K562 (cell line): ENCODE results near the gene RMND5B. TPM values are rescaled to one million over a fixed set of nuclear protein-coding genes. Genes with fewer than 3 reads are reported as not detected.

ENCODE experiments used
- ATAC-seq: fragments of 200-7000 bp; cut with Tn5 transposase; 3 replicates; pipeline ENCODE4 v1.9.1; 2020; ENCODE audit warnings: moderate library complexity
- BruUV-seq: library from RNA; stranded (reverse); fragments of 400-500 nt; replicated peaks from 2 replicates; lab custom pipeline; 2021; lab: Mats Ljungman, UMichigan
- CTCF ChIA-PET: fragments of 300-600 bp; formaldehyde crosslinking; extraction: SDS; loops from one replicate; lab custom pipeline; 2021; ENCODE audit warnings: low intra/inter-chr PET ratio; lab: Yijun Ruan, JAX
- POLR2A ChIA-PET: fragments of 300-600, 350-650 bp; sonication (Branson Sonifier 250); formaldehyde crosslinking; extraction: SDS; loops from one replicate; lab custom pipeline; 2021; ENCODE audit warnings: antibody characterized with exemption, inconsistent platforms; lab: Yijun Ruan, JAX
- DNase-seq, 4 experiments: peaks; one replicate each; pipeline versions ENCODE4 v3.0.0 to v3.0.0-alpha.2; 2011 to 2018; ENCODE audit warnings: low spot score in 3 of 4, mixed read lengths in 3 of 4; ENCODE audit errors: extremely low read depth in 1 of 4
- FAIRE-seq: peaks from 2 replicates; lab custom pipeline; 2011; peaks lifted over from hg19 to GRCh38; lab: Jason Lieb, UNC
- H2AFZ ChIP-seq: 2 replicates; pipeline ENCODE4 v1.6.0; 2011; ENCODE audit warnings: low read depth, low read length, control low read depth, inconsistent platforms
- H3K27ac ChIP-seq: fragments of 200-600 bp; 3 replicates; pipeline ENCODE4 v1.8.0; 2011; ENCODE audit warnings: low read depth, mild to moderate bottlenecking, control low read depth, inconsistent platforms, low read length, moderate library complexity, mixed read lengths; ENCODE audit errors: extremely low read depth
- H3K27me3 ChIP-seq, 2 experiments: fragments of 300-600 bp in 1 of 2; 2 replicates in 1 of 2; 3 replicates in 1 of 2; pipeline versions ENCODE4 v1.6.0 to v1.8.0; 2011; ENCODE audit warnings: inconsistent platforms in 2 of 2, low read length in 2 of 2, mild to moderate bottlenecking in 1 of 2, mixed read lengths in 1 of 2, moderate library complexity in 1 of 2; ENCODE audit not compliant: control insufficient read depth in 2 of 2, insufficient read depth in 2 of 2
- H3K36me3 ChIP-seq: fragments of 300-600 bp; 3 replicates; pipeline ENCODE4 v1.8.0; 2011; ENCODE audit warnings: mild to moderate bottlenecking, low read length, inconsistent platforms; ENCODE audit not compliant: control insufficient read depth, insufficient read depth
- H3K4me1 ChIP-seq, 2 experiments: fragments of 200-600 bp in 1 of 2; replicated peaks in 1 of 2; 2 replicates in 1 of 2; 3 replicates in 1 of 2; pipeline versions ENCODE4 v1.5.1 to v1.8.0; 2011; ENCODE audit warnings: inconsistent platforms in 2 of 2, low read length in 2 of 2, mild to moderate bottlenecking in 1 of 2, mixed read lengths in 1 of 2, moderate library complexity in 1 of 2; ENCODE audit not compliant: control insufficient read depth in 2 of 2, insufficient read depth in 2 of 2
- H3K4me2 ChIP-seq: 2 replicates; pipeline ENCODE4 v1.6.1; 2011; ENCODE audit warnings: low read length, control low read depth, inconsistent platforms, mixed read lengths; ENCODE audit not compliant: insufficient read depth
- H3K4me3 ChIP-seq: fragments of 200-600 bp; sonication (generic), shearing (Covaris generic); 2 replicates; pipeline ENCODE4 v1.5.1; 2016; ENCODE audit warnings: control low read depth, inconsistent platforms
- H3K79me2 ChIP-seq: fragments of 200-600 bp; 3 replicates; pipeline ENCODE4 v1.8.0; 2011; ENCODE audit warnings: low read length, inconsistent platforms; ENCODE audit not compliant: control insufficient read depth, insufficient read depth
- H3K9ac ChIP-seq, 2 experiments: 2 replicates each; pipeline versions ENCODE4 v1.6.0 to v1.6.1; 2011; ENCODE audit warnings: low read depth in 2 of 2, low read length in 2 of 2, control low read depth in 1 of 2, inconsistent platforms in 1 of 2, mild to moderate bottlenecking in 1 of 2, mixed read lengths in 1 of 2; ENCODE audit not compliant: insufficient read depth in 1 of 2
- H3K9me1 ChIP-seq: one replicate; pipeline ENCODE4 v1.6.0; 2011; ENCODE audit warnings: inconsistent platforms, mild to moderate bottlenecking, low read length, moderate library complexity; ENCODE audit not compliant: control insufficient read depth, insufficient read depth
- H3K9me3 ChIP-seq: replicated peaks from 2 replicates; pipeline ENCODE4 v1.5.1; 2011; ENCODE audit warnings: low read depth, low read length, inconsistent platforms; ENCODE audit not compliant: control insufficient read depth, insufficient read depth
- H4K20me1 ChIP-seq: replicated peaks from 2 replicates; pipeline ENCODE4 v1.6.1; 2011; ENCODE audit warnings: low read length, inconsistent platforms, mixed read lengths; ENCODE audit not compliant: control insufficient read depth, insufficient read depth
- DDX20 ChIP-seq: fragments of 450-650 bp; IDR thresholded peaks from 2 replicates; pipeline ENCODE4 v1.6.1; 2016; ENCODE audit warnings: missing genetic modification characterization, low read depth, mild to moderate bottlenecking, missing compliant biosample characterization, moderate library complexity
- FOXK1 ChIP-seq: sonication (generic); formaldehyde crosslinking; IDR thresholded peaks from 2 replicates; pipeline ENCODE4 v1.8.0; 2022; ENCODE audit warnings: missing genetic modification reagents, mild to moderate bottlenecking, borderline replicate concordance
- POLR2G ChIP-seq: fragments of 200-400 bp; formaldehyde crosslinking; IDR thresholded peaks from 2 replicates; pipeline ENCODE4 v1.6.1; 2017; ENCODE audit warnings: low read depth, mild to moderate bottlenecking, antibody characterized with exemption, low read length, moderate library complexity
- RBM15 ChIP-seq: fragments of 200-400 bp; formaldehyde crosslinking; IDR thresholded peaks from 2 replicates; pipeline ENCODE4 v1.6.1; 2018; ENCODE audit warnings: mild to moderate bottlenecking, low read length, moderate library complexity; ENCODE audit not compliant: insufficient read depth
- ZNF512 ChIP-seq: IDR thresholded peaks from 2 replicates; pipeline ENCODE4 v1.6.1; 2016; ENCODE audit warnings: missing genetic modification characterization, missing compliant biosample characterization
- WGBS: fragments of 100-300 bp; shearing (Covaris generic); methylation state at CpG from one replicate; pipeline ENCODE4 v1.1.6; 2016; ENCODE audit warnings: low coverage, mixed read lengths; ENCODE audit not compliant: insufficient coverage; ENCODE audit errors: missing lambda C conversion rate; 5-methylcytosine and 5-hydroxymethylcytosine counted together
- in situ Hi-C: fragments of 300-500 bp; cut with MboI; formaldehyde crosslinking; loops from 4 replicates; pipeline ENCODE4 v1.15.0; 2018; ENCODE audit warnings: inconsistent platforms, mixed read lengths
- intact Hi-C: fragments of 100-400 bp; cut with micrococcal nuclease; formaldehyde crosslinking; loops from 2 replicates; pipeline ENCODE4 v1.14.2; 2022
- polyA plus RNA-seq, 8 experiments: library from polyadenylated mRNA; depleted of rRNA in 4 of 8; stranded (reverse) in 5 of 8; unstranded in 3 of 8; fragments of >200 nt; fragmentation: Nextera tagmentation in 2 of 8; fragmentation: Illumina TruSeq in 1 of 8; extraction: Ambion mirVana in 2 of 8; extraction: Trizol in 1 of 8; gene quantifications; 2 replicates each; pipeline versions ENCODE4 v1.2.1 to v1.2.3, GENCODE V29; 2011 to 2014; ENCODE audit warnings: inconsistent platforms in 1 of 8, missing spikeins in 1 of 8
- total RNA-seq, 7 experiments: library from RNA; depleted of rRNA in 6 of 7; stranded (reverse); fragments of >200 nt in 6 of 7; fragmentation: Illumina TruSeq in 2 of 7; extraction: Trizol in 2 of 7; gene quantifications; 2 replicates each; pipeline versions ENCODE4 v1.2.1 to v1.2.3, GENCODE V29; 2011 to 2021; ENCODE audit warnings: low replicate concordance in 1 of 7
- TF ChIP-seq, protein P1 (sequence below): fragments of 450-650 bp; conservative IDR thresholded peaks from 2 replicates; pipeline ENCODE4 v1.6.1; 2016; ENCODE audit warnings: missing genetic modification characterization, low read depth, mild to moderate bottlenecking, control low read depth, missing compliant biosample characterization

The RMND5B gene
- total and polyA plus RNA-seq, 9 of the 15 experiments (the other 6 are each of a cell fraction or from before 2014, with no cell fraction given), result 2.6 to 57.0 (median 28.3) TPM

DNA sequence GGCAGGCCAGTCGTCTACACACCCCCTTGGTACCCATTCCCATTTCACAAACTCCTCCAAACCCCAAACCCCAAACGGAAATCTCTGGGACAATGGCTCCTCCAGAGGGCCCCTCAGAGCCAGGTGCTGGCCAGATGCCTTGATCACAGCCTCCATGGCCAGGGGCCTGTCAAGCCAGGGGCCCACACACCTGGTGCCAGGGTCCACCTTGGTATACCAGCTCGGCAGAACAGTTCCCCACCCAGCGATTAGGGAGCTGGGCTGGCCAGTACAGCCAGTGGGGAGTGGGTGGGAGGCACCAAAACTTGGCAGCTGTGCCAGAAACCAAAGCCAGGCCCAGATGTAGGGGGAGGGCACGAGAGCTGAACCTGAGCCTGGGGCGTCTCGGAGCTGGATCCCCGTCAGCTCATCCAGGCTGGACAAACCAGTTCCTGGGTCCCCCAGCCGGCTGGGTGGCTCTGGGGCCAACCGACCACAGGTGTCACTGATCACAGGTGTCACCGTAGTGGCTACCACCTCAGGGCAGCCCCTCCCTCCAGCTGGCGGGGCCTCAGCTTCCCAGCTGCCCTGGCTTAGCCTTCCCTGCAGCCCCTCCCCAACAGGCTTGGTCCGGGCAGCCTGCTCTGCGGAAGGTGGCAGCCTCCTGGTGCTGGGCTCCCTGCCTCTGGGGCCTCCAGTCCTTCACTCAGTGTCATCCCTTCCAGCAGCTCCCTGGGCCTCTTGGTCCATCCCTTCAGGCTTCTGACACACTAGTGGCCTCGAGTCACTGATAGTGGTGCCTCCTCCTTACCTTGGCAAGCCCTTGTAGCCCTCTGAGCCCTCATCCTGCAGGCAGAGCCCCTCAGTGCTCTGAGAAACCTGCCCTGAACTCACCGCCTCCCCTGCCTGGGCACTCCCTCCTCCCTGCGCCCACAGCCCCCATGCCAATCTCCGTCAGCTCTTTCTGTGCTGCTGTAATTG lies 6.6 kb upstream of the RMND5B start:
- POLR2A ChIA-PET, result interaction anchor here (0.6 to 1.2 kb wide), 7 partner anchors 9 to 669 kb away, joined by 3 to 5 read pairs (median 4); no protein-coding TSS in a partner anchor
- 82% methylated on average over 16 of the region's 18 CpGs for WGBS

More for the DNA sequence above, 6.6 kb upstream of the RMND5B start:
- Histone ChIP-seq H3K4me2 (no peak overlapping the region), H3K9me3 (no peaks in the 10 kb centered on the region), H3K27ac (no peak overlapping the region), H3K9me1 (peaks cover 4% of the 10 kb centered on the region), H2AFZ (no peak overlapping the region), H3K9ac (peak overlapping the region in 1 of 2 experiments; percentile 7; a peak in 2 of 4 replicates), H3K27me3 (no peaks in the 10 kb centered on the region), H3K79me2 (no peaks in the 10 kb centered on the region), H4K20me1 (no peaks in the 10 kb centered on the region; the same call in 1 of the 2 replicates), H3K4me1 (peaks cover 30 to 80% of the 10 kb centered on the region in 2 experiments), H3K4me3 (no peak overlapping the region), H3K36me3 (peaks cover 31% of the 10 kb centered on the region; the same call in 2 of the 3 replicates)
- CTCF ChIA-PET, result no interaction called here
- no TSS peak for BruUV-seq
- no peak for DNase-seq
- ATAC-seq, result no peak
- no peak for FAIRE-seq
- intact Hi-C loops (no loop called here), in situ Hi-C loops (no loop called here)
- no peak for TF ChIP-seq DDX20 (tag)
- no peak for TF ChIP-seq RBM15
- TF ChIP-seq, protein P1, sequence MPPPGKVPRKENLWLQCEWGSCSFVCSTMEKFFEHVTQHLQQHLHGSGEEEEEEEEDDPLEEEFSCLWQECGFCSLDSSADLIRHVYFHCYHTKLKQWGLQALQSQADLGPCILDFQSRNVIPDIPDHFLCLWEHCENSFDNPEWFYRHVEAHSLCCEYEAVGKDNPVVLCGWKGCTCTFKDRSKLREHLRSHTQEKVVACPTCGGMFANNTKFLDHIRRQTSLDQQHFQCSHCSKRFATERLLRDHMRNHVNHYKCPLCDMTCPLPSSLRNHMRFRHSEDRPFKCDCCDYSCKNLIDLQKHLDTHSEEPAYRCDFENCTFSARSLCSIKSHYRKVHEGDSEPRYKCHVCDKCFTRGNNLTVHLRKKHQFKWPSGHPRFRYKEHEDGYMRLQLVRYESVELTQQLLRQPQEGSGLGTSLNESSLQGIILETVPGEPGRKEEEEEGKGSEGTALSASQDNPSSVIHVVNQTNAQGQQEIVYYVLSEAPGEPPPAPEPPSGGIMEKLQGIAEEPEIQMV (tag), result no peak
- TF ChIP-seq POLR2G, result peak; percentile 64
- TF ChIP-seq FOXK1, result no peak
- no peak for TF ChIP-seq ZNF512 (tag)
